Central memory CD4-positive, alpha-beta T cell (primary cell): ENCODE results near the gene PPP1R1B.

ENCODE experiments used
- DNase-seq: peaks from one replicate; pipeline ENCODE4 v3.0.0; 2022

The PPP1R1B gene

GRCh38 chr17:39670746-39671145, 44.0 kb downstream of the PPP1R1B start:
- no peak for DNase-seq

- DNase-seq: no peak
Observed at GRCh38 chr17:39671651-39672521, 45.1 kb downstream of the PPP1R1B start.

GRCh38 chr17:39672522-39673334, 46.0 kb downstream of the PPP1R1B start:
- DNase-seq: no peak

GRCh38 chr17:39673335-39674081, 46.8 kb downstream of the PPP1R1B start:
- no peak for DNase-seq

- DNase-seq: no peak
Observed at GRCh38 chr17:39674179-39674578, 47.4 kb downstream of the PPP1R1B start.

- DNase-seq: no peak
Observed at GRCh38 chr17:39674702-39675389, 48.1 kb downstream of the PPP1R1B start.

- DNase-seq: no peak
Observed at GRCh38 chr17:39675390-39676082, 48.8 kb downstream of the PPP1R1B start.

- DNase-seq: peak; percentile 59
Observed at GRCh38 chr17:39676198-39676819, 49.6 kb downstream of the PPP1R1B start.

GRCh38 chr17:39677072-39677471, 50.3 kb downstream of the PPP1R1B start:
- DNase-seq: no peak

- no peak for DNase-seq
Observed at GRCh38 chr17:39677542-39678339, 51.0 kb downstream of the PPP1R1B start.

- no peak for DNase-seq
Observed at GRCh38 chr17:39678340-39679116, 51.8 kb downstream of the PPP1R1B start.

- DNase-seq: peak; percentile 51
Observed at GRCh38 chr17:39679521-39680192, 52.9 kb downstream of the PPP1R1B start.

GRCh38 chr17:39683295-39683939, 56.7 kb downstream of the PPP1R1B start:
- DNase-seq: no peak

- DNase-seq: no peak
Observed at GRCh38 chr17:39684369-39685192, 57.8 kb downstream of the PPP1R1B start.
